Coronary artery (tissue), 2 donors: Measurements from ENCODE around the gene NTNG1.

Source experiments
- DNase-seq: peaks from one replicate; pipeline ENCODE4 v3.0.0-alpha.2; 2017; ENCODE audit warnings: low spot score
- H3K27ac ChIP-seq, 2 donors: fragments of 200-600 bp; sonication (generic); one replicate each; pipeline ENCODE4 v1.5.1; 2016 to 2019
- H3K4me3 ChIP-seq: fragments of 200-600 bp; sonication (generic); 2 replicates; pipeline ENCODE4 v1.5.1; 2016; ENCODE audit warnings: mild to moderate bottlenecking, moderate library complexity
- TF ChIP-seq, protein P1 (sequence below): fragments of 200-600 bp; sonication (generic); IDR thresholded peaks from one replicate; pipeline ENCODE4 v1.5.1; 2019; ENCODE audit warnings: antibody characterized with exemption

The NTNG1 gene

DNA sequence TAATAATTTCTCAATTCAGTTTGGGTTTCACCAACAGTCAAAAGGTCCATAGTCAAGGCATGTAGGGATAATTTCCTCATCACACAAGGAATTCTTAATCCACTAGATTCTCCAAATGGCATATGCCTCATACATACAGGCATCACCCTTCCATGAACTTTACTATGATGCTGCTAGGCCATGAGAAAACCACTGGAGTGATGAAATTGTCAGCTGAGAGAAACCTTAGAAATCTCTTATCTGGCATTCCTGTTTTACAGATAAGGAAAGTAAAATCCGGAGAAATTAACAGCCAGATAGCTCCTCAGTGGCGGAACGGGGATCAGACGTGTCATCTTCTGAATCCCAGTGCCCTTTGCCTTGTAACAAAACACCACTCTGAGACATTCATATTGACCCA is 274.4 kb downstream of the NTNG1 start:
- Histone ChIP-seq H3K4me3 (no peak overlapping the region), H3K27ac (no peak overlapping the region)
- TF ChIP-seq, protein P1, sequence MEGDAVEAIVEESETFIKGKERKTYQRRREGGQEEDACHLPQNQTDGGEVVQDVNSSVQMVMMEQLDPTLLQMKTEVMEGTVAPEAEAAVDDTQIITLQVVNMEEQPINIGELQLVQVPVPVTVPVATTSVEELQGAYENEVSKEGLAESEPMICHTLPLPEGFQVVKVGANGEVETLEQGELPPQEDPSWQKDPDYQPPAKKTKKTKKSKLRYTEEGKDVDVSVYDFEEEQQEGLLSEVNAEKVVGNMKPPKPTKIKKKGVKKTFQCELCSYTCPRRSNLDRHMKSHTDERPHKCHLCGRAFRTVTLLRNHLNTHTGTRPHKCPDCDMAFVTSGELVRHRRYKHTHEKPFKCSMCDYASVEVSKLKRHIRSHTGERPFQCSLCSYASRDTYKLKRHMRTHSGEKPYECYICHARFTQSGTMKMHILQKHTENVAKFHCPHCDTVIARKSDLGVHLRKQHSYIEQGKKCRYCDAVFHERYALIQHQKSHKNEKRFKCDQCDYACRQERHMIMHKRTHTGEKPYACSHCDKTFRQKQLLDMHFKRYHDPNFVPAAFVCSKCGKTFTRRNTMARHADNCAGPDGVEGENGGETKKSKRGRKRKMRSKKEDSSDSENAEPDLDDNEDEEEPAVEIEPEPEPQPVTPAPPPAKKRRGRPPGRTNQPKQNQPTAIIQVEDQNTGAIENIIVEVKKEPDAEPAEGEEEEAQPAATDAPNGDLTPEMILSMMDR, result no peak
- DNase-seq, result no peak

DNA sequence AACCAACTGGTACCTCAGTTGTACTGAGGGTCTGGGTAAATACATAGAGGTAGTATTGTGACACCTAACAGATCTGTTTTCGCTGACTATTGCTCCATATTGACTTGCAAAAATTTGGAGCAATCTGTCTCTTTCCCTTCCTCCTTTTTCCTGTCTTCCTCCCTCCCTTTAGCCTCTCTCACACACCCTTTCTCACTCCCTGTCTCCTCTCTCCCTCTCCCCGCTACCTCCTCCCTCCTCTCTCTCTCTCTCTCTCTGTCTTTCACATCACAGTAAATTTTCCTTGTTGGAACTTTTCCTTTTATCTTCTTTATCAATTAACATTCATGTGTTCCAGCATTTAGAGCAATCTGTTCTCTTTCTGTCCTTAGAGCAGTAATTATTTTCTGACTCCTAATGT is 278.2 kb downstream of the NTNG1 start:
- no peak for DNase-seq
- TF ChIP-seq, protein P1, result no peak
- H3K27ac ChIP-seq, result no peak overlapping the region
- H3K4me3 ChIP-seq, result no peak overlapping the region

DNA sequence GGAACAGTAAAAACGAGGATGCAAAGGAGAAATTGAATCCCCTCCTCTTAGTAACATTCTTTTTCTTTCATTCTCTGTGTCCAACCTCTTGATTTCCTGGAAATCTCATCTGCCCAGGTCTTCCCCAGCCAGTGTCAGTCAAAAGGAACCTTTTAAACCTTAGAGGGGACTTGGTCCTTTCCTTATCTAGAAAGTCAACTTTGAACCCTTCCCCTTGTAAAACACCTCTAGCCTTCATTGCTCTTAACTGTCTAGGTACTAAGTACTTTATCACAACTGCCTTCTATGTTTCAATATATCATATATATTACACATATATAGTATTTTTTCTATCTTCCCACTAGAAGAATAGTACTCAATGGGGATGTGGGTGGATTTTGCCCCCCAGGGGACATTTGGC is 282.1 kb downstream of the NTNG1 start:
- Histone ChIP-seq H3K4me3 (no peak overlapping the region), H3K27ac (no peak overlapping the region)
- TF ChIP-seq, protein P1, result no peak
- DNase-seq, result no peak

DNA sequence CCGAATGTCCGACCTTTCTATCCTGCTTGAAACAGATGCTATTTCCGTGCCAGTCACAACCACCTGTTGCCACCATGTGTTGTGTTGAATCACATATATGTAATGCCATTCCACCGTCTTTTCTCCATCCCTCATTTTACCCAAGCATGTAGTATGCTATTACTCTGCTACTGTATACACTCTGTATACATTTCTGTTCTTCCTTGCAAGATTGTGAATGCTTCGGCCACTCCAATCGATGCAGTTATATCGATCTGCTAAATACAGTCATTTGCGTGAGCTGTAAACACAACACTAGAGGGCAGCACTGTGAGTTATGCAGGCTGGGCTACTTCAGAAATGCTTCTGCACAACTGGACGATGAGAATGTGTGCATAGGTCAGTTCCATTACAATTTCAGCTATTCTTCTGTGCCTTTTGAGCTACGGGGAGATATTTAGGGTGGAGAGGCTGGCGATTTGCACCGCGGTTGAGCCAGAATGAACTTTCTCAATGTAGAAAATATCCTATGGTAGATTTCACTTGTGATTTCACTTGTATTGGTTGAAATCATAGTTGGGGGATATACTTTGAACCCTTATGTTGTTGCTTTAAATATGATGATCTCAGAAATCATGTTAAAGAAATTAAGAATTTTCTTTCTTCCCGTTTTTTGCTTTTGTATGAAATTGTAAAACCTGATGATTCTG is 289.8 kb downstream of the NTNG1 start:
- no peak for DNase-seq
- Histone ChIP-seq H3K27ac (no peak overlapping the region), H3K4me3 (no peak overlapping the region)
- TF ChIP-seq, protein P1, result peak; percentile 18

DNA sequence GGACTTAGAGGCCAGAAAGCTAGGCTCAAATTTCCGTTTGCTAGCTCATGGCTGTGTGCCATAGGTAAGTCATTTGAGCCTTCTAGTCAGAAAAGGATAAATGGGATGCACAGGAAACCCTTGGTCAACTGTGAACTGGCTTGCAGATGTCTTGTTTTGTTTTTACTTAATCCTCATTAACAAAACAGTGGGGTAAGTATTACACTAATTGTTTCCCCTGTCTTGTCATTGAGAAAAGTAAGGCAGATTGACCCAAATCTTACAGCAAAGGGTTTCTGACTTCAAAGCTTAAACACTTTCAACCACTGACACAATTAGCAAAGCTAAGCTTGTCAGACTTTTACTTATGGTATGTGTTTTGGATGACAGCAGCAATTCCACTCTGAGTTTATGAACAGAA is 291.3 kb downstream of the NTNG1 start:
- no peak overlapping the region for H3K27ac ChIP-seq
- TF ChIP-seq, protein P1, result no peak
- no peak for DNase-seq
- H3K4me3 ChIP-seq, result no peak overlapping the region

DNA sequence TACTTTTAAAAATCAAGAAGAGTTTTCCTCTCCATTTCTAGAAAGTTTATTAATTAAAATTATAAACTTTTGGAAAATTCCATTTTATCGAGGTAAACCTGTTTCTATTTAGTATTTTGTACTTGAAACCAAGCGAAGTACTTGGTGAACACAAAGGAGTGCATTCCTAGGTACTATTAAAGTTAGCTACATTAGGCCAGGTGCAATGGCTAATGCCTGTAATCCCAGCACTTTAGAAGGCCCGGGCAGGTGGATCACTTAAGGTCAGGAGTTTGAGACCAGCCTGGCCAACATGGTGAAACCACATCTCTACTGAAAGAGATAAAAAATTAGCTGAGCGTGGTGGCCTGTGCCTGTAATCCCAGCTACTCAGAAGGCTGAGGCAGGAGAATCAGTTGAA is 292.2 kb downstream of the NTNG1 start:
- DNase-seq, result no peak
- TF ChIP-seq, protein P1, result no peak
- H3K4me3 ChIP-seq, result no peak overlapping the region
- no peak overlapping the region for H3K27ac ChIP-seq

DNA sequence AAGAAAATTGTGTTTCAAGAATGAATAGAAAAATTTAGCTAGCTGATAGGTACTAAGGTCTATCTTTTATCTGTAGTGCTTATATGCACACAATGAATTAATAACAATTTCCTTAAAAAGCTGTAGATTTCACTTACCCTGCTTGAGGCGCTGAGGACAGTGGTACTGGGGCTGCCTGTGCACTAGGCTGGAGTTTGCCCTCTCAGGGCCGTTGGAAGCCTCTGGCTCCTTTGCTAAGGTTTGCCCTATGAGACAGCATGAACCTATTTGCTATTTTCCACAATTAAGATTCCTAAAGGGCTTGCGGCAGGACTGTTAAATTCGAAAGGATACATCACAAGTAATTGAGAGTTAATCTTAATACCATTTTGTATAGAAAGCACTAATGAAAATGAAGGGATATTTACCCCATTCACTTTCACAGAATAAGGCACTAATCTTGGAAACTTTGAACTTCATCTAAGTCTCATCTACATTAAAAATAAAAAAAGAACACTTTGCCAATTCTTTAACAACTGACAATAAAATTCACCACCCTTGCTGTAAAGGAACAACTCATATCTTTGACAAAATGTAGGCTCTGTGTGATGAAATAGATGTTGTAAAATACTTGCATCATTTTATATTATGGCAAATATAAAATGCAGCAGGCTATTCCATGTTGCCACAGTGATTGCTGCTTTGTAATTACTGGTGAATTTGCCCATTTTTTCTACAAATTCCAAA is 293.0 kb downstream of the NTNG1 start:
- TF ChIP-seq, protein P1, result no peak
- Histone ChIP-seq H3K27ac (no peak overlapping the region), H3K4me3 (no peak overlapping the region)
- no peak for DNase-seq
